Colonic mucosa (tissue), 4 donors: ENCODE data around the gene LMOD1. TPM values are rescaled to one million over a fixed set of nuclear protein-coding genes. Genes with fewer than 3 reads are reported as not detected.
"Not testable (repeated sequence)": the region's sequence is repeated elsewhere in the genome, so short reads cannot be mapped to it uniquely, and the experiment has no call there.

Experiments
- DNase-seq: peaks from one replicate; pipeline ENCODE4 v3.0.0-alpha.2; 2020
- H3K27ac ChIP-seq: fragments of 200-600 bp; one replicate; pipeline ENCODE4 v1.8.0; 2021
- H3K27me3 ChIP-seq: fragments of 200-600 bp; one replicate; pipeline ENCODE4 v1.8.0; 2021
- H3K36me3 ChIP-seq: fragments of 200-600 bp; one replicate; pipeline ENCODE4 v1.8.0; 2021
- H3K4me1 ChIP-seq: fragments of 200-600 bp; one replicate; pipeline ENCODE4 v1.8.0; 2021; ENCODE audit warnings: mild to moderate bottlenecking
- H3K4me3 ChIP-seq: fragments of 200-600 bp; one replicate; pipeline ENCODE4 v1.8.0; 2021
- H3K9ac ChIP-seq, 2 donors: one replicate each; pipeline ENCODE4 v1.7.0; 2013; ENCODE audit warnings: control low read depth in 2 of 2, low read depth in 2 of 2, low read length in 2 of 2
- H3K9me3 ChIP-seq: fragments of 200-600 bp; one replicate; pipeline ENCODE4 v1.8.0; 2021
- CTCF ChIP-seq: fragments of 200-600 bp; IDR thresholded peaks from one replicate; pipeline ENCODE4 v1.8.0; 2022; ENCODE audit warnings: antibody characterized with exemption, mild to moderate bottlenecking
- intact Hi-C: fragments of 100-400 bp; cut with DNase I; formaldehyde crosslinking; loops from one replicate; pipeline ENCODE4 v1.14.1; 2022
- total RNA-seq, 2 donors: library from RNA; stranded (reverse); fragmentation: NEBNext Ultra II Directional in 1 of 2; extraction: Animal tissue kit (Norgen Biotek cat#: 25700) in 1 of 2; gene quantifications; one replicate each; pipeline ENCODE4 v1.2.1, GENCODE V29; 2021
- donor health status: healthy.
- donor health status: DM: no; HTN: no; CAD: no.
- donor health status: DM: no; HTN: no; CAD: no.

The LMOD1 gene
- total RNA-seq, 2 donors from 2014 or later, result 7.6 to 64.5 TPM

- TF ChIP-seq CTCF, result no peak
- intact Hi-C loops, result no loop called here
- peaks cover 17% of the 10 kb centered on the region for H3K36me3 ChIP-seq
- no peak overlapping the region for H3K4me3 ChIP-seq
- H3K4me1 ChIP-seq, result no peaks in the 10 kb centered on the region
- no peak for DNase-seq
- H3K27ac ChIP-seq, result no peak overlapping the region
- no peaks in the 10 kb centered on the region for H3K27me3 ChIP-seq
- no peak overlapping the region for H3K9ac ChIP-seq
- H3K9me3 ChIP-seq, result no peaks in the 10 kb centered on the region
Observed at GRCh38 chr1:201968202-201968925, 22.0 kb upstream of the LMOD1 start.

DNA sequence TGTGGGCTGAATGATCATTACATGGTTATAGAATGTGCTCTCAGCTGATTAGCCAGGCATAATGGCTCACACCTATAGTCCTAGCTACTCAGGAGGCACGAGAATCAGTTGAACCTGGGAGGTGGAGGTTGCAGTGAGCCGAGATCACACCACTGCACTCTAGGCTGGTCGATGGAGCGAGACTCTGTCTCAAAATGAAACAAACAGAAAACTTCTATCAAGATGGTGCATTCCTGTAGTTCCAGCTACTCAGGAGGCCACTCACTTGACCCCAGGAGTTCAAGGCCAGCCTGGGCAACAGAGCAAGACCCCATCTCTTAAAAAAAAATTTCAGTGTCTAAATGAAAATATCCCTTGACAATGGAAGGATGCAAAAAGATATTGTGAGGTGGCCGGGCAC, 19.8 kb upstream of the LMOD1 start:
- Histone ChIP-seq H3K27ac (no peak overlapping the region), H3K4me1 (no peaks in the 10 kb centered on the region), H3K27me3 (no peaks in the 10 kb centered on the region), H3K9me3 (no peaks in the 10 kb centered on the region), H3K9ac (no peak overlapping the region), H3K4me3 (no peak overlapping the region), H3K36me3 (peaks cover 22% of the 10 kb centered on the region)
- intact Hi-C loops, result no loop called here
- no peak for TF ChIP-seq CTCF
- DNase-seq, result no peak

DNA sequence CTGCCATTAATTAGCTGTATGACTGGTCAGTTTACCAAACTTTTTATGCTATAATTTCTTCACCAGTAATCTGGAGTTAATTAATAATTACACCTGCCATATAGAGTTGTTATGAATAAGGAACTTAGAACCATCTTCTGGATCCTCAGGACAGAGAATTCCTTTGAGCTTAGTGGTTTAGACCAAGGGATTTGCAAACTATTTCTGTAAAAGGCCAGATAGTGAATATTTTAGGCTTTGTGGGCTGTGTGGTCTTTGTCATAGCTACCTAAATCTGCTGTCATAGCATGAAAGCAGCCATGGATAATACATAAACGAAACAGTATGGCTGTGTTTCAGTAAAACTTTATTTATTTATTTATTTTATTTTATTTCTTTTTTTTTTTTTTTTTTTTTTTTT, 17.9 kb upstream of the LMOD1 start:
- no peaks in the 10 kb centered on the region for H3K27me3 ChIP-seq
- H3K9ac ChIP-seq, result no peak overlapping the region
- no peaks in the 10 kb centered on the region for H3K4me1 ChIP-seq
- no peaks in the 10 kb centered on the region for H3K9me3 ChIP-seq
- no peak overlapping the region for H3K4me3 ChIP-seq
- no peak for DNase-seq
- peaks cover 28% of the 10 kb centered on the region for H3K36me3 ChIP-seq
- intact Hi-C loops, result no loop called here
- no peak for TF ChIP-seq CTCF
- no peak overlapping the region for H3K27ac ChIP-seq

DNA sequence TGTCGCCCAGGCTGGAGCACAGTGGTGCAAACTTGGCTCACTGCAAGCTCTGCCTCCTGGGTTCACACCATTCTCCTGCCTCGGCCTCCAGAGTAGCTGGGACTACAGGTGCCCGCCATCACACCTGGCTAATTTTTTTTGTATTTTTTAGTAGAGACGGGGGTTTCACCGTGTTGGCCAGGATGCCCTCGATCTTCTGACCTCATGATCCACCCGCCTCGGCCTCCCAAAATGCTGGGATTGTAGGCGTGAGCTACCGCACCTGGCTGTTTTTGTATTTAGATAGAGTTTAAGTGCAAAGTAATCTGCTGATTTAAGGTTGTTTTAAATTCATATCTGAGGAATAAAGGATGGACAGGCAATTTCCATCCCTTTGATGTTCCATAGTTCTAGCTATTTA, 16.0 kb upstream of the LMOD1 start:
- H3K9me3 ChIP-seq, intact Hi-C loops, H3K27me3 ChIP-seq, DNase-seq, H3K4me1 ChIP-seq, H3K9ac ChIP-seq, H3K4me3 ChIP-seq, H3K27ac ChIP-seq: not testable (repeated sequence)
- H3K36me3 ChIP-seq, result peaks cover 32% of the 10 kb centered on the region

GRCh38 chr1:201958348-201958747, 12.0 kb upstream of the LMOD1 start:
- Histone ChIP-seq H3K27ac (no peak overlapping the region), H3K9ac (no peak overlapping the region), H3K4me3 (no peak overlapping the region), H3K4me1 (no peaks in the 10 kb centered on the region), H3K27me3 (no peaks in the 10 kb centered on the region), H3K36me3 (peaks cover 15% of the 10 kb centered on the region), H3K9me3 (no peaks in the 10 kb centered on the region)
- intact Hi-C loops, result no loop called here
- no peak for TF ChIP-seq CTCF
- DNase-seq, result no peak

- no peaks in the 10 kb centered on the region for H3K27me3 ChIP-seq
- peaks cover 9% of the 10 kb centered on the region for H3K36me3 ChIP-seq
- peak overlapping the region; percentile 87 to 100 for H3K9ac ChIP-seq
- no peaks in the 10 kb centered on the region for H3K4me1 ChIP-seq
- no peak for TF ChIP-seq CTCF
- no peaks in the 10 kb centered on the region for H3K9me3 ChIP-seq
- H3K27ac ChIP-seq, result peak overlapping the region; percentile 68
- intact Hi-C loops, result no loop called here
- H3K4me3 ChIP-seq, result peak overlapping the region; percentile 90
- no peak for DNase-seq
Observed at GRCh38 chr1:201955729-201956143, 9.4 kb upstream of the LMOD1 start.
